Right lobe of liver (tissue), 6 donors: ENCODE measurements around the gene F13B. TPM values are rescaled to one million over a fixed set of nuclear protein-coding genes. Genes with fewer than 3 reads are reported as not detected.

Source experiments
- ATAC-seq, 4 donors: fragments of 200-7000 bp; cut with Tn5 transposase; one replicate each; pipeline ENCODE4 v1.9.1; 2020; ENCODE audit warnings: mild to moderate bottlenecking in 4 of 4, moderate library complexity in 4 of 4
- DNase-seq, 3 donors: peaks; one replicate each; pipeline ENCODE4 v3.0.0-alpha.2; 2020
- H3K27ac ChIP-seq, 3 donors: fragments of 200-600 bp; one replicate each; pipeline ENCODE4 v1.8.0; 2022
- H3K27me3 ChIP-seq, 2 donors: fragments of 200-600 bp; one replicate each; pipeline ENCODE4 v1.8.0; 2022
- H3K36me3 ChIP-seq, 4 donors: fragments of 200-600 bp; sonication (generic) in 1 of 4; one replicate each; pipeline versions ENCODE4 v1.5.1 to v1.8.0; 2017 to 2022; ENCODE audit warnings: control low read depth in 1 of 4
- H3K4me1 ChIP-seq, 4 donors: fragments of 200-600 bp; sonication (generic) in 1 of 4; one replicate each; pipeline versions ENCODE4 v1.5.1 to v1.8.0; 2017 to 2022; ENCODE audit warnings: control low read depth in 1 of 4
- H3K4me3 ChIP-seq, 3 donors: fragments of 200-600 bp; one replicate each; pipeline ENCODE4 v1.8.0; 2022
- H3K9me3 ChIP-seq, 4 donors: fragments of 200-600 bp; sonication (generic) in 1 of 4; one replicate each; pipeline versions ENCODE4 v1.5.1 to v1.8.0; 2017 to 2022; ENCODE audit warnings: control low read depth in 1 of 4
- POLR2A ChIP-seq: fragments of 450-650 bp; IDR thresholded peaks from one replicate; pipeline ENCODE4 v1.6.1; 2017; ENCODE audit warnings: antibody characterized with exemption, mild to moderate bottlenecking
- WGBS: methylation state at CpG from one replicate; pipeline ENCODE4 v1.1.6; 2018; ENCODE audit warnings: low coverage, low lambda C conversion rate; ENCODE audit not compliant: insufficient coverage; ENCODE audit errors: missing lambda C conversion rate; 5-methylcytosine and 5-hydroxymethylcytosine counted together
- intact Hi-C, 2 donors: fragments of 100-400 bp; cut with DNase I; formaldehyde crosslinking; loops; one replicate each; pipeline versions ENCODE4 v1.11.2 to v1.14.1; 2022
- total RNA-seq, 6 experiments: library from RNA; depleted of rRNA in 2 of 6; stranded (reverse); fragments of >200 nt in 2 of 6; fragmentation: NEBNext Ultra II Directional in 3 of 6; extraction: Animal tissue kit (Norgen Biotek cat#: 25700) in 3 of 6; gene quantifications; one replicate each; pipeline versions ENCODE4 v1.1.0 to v1.2.4, GENCODE V29; 2016 to 2023
- TF ChIP-seq, protein P1 (sequence below), 4 donors: fragments of 200-600 bp in 3 of 4; fragments of 450-650 bp in 1 of 4; IDR thresholded peaks; one replicate each; pipeline versions ENCODE4 v1.5.1 to v1.8.0; 2016 to 2022; ENCODE audit warnings: antibody characterized with exemption in 4 of 4, mild to moderate bottlenecking in 2 of 4
- donor health status: DM: no; HTN: yes; CAD: no.
- donor health status: DM: no; HTN: no; CAD: no.
- donor health status: DM: no; HTN: no; CAD: no.
- donor health status: DM: no; HTN: yes; CAD: no.
- donor health status: DM: no; HTN: yes; CAD: no.

F13B gene
- total RNA-seq, 6 experiments from 2014 or later: 20.2 to 143 (median 45.3) TPM

DNA sequence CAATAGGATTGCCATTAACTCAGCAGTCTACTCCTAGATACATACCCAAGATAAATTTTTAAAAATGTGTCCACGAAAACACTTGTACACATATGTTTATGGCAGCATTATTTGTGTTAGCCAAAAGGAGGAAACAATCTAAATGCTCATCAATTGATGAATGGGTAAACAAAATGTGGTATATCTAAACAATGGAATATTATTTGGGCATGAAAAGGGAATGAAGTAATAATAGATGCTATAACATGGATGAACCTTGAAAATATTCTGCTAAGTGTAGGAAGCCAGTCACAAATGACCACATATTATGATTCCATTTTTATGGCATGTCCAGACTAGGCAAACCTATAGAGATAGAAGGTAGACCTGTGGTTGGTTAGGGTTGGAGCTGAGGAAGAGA lies 55.4 kb downstream of the F13B start:
- 92% methylated on average over 1 of the region's 1 CpG for WGBS
- DNase-seq (no peak), ATAC-seq (no peak)
- no peaks in the 10 kb centered on the region for H3K27me3 ChIP-seq
- H3K4me1 ChIP-seq: no peaks in the 10 kb centered on the region
- no peaks in the 10 kb centered on the region for H3K9me3 ChIP-seq
- H3K4me3 ChIP-seq: no peak overlapping the region
- no peak for TF ChIP-seq POLR2A
- TF ChIP-seq, protein P1, sequence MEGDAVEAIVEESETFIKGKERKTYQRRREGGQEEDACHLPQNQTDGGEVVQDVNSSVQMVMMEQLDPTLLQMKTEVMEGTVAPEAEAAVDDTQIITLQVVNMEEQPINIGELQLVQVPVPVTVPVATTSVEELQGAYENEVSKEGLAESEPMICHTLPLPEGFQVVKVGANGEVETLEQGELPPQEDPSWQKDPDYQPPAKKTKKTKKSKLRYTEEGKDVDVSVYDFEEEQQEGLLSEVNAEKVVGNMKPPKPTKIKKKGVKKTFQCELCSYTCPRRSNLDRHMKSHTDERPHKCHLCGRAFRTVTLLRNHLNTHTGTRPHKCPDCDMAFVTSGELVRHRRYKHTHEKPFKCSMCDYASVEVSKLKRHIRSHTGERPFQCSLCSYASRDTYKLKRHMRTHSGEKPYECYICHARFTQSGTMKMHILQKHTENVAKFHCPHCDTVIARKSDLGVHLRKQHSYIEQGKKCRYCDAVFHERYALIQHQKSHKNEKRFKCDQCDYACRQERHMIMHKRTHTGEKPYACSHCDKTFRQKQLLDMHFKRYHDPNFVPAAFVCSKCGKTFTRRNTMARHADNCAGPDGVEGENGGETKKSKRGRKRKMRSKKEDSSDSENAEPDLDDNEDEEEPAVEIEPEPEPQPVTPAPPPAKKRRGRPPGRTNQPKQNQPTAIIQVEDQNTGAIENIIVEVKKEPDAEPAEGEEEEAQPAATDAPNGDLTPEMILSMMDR (IDR thresholded peaks at IDR 0.05): no peak
- no peak overlapping the region for H3K27ac ChIP-seq
- intact Hi-C loops: no loop called here
- peaks cover 0 to 11% (median 0%) of the 10 kb centered on the region in 4 donors for H3K36me3 ChIP-seq

DNA sequence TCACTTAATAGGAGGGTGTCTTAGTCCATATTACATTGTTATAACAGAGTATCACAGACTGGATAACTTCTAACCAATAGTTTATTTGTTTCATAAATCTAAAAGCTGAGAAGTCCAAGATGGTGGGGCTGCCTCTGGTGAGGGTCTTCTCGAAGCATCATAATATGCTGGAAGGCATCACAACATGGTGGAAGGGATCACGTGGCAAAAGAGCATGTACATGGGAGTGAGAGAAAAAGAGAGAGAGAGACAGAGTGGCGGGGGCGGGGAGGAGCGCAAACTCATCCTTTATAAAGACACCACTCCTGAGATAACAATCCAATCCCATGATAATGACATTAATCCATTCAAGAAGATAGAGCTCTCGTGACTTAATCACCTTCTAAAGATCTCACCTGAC lies 58.2 kb downstream of the F13B start:
- H3K4me1 ChIP-seq: no peaks in the 10 kb centered on the region
- H3K9me3 ChIP-seq: no peaks in the 10 kb centered on the region
- WGBS: 93% methylated on average over 6 of the region's 6 CpGs
- DNase-seq (no peak), ATAC-seq (no peak)
- H3K27me3 ChIP-seq: no peaks in the 10 kb centered on the region
- H3K4me3 ChIP-seq: no peak overlapping the region
- peaks cover 0 to 25% (median 0%) of the 10 kb centered on the region in 4 donors for H3K36me3 ChIP-seq
- no peak overlapping the region for H3K27ac ChIP-seq
- intact Hi-C loops: no loop called here
- TF ChIP-seq, protein P1 (IDR thresholded peaks at IDR 0.05): no peak
- TF ChIP-seq POLR2A: no peak

DNA sequence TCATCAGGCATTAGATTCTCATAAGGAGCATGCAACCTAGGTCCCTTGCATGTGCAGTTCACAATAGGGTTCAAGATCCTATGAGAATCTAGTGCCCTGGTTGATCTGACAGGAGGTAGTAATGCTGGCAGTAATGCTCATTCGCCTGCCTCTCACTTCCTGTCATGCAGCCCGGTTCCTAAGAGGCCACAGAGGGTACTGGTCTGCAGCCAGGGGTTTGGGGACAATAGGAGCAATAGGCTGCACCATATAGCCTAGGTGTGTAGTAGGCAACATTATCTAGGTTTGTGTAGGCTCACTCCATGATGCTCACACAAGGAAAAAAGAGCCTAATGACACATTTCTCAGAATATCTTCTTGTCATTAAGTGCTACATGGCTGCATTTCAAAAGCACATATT lies 63.9 kb downstream of the F13B start:
- Histone ChIP-seq H3K27me3 (no peaks in the 10 kb centered on the region), H3K9me3 (no peaks in the 10 kb centered on the region), H3K4me1 (no peaks in the 10 kb centered on the region), H3K27ac (no peak overlapping the region), H3K36me3 (peaks cover 0 to 20% (median 0%) of the 10 kb centered on the region in 4 donors), H3K4me3 (no peak overlapping the region)
- ATAC-seq (no peak), DNase-seq (no peak)
- no peak for TF ChIP-seq POLR2A
- TF ChIP-seq, protein P1 (IDR thresholded peaks at IDR 0.05): no peak
- intact Hi-C loops: no loop called here
- WGBS: 80% methylated on average over 1 of the region's 2 CpGs

DNA sequence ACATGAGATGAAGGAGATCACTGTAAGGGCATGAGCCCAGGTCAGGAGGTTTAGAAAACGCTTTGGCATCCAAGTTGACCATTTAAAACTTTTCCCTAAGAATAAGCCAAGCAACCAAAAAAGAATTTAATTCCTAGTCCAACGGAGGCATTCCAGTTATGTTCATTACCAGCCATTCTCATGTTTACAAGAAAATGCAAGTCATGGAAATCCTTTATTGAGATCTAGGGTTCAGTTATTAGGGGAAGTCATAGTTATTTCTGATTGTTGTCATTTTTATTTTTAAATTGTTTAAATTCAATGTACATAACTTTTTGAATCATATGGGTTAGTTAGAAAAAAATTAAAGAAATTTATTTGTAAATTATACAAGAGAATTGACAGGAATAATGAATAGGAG lies 65.2 kb downstream of the F13B start:
- H3K27ac ChIP-seq: no peak overlapping the region
- no peaks in the 10 kb centered on the region for H3K4me1 ChIP-seq
- TF ChIP-seq, protein P1 (IDR thresholded peaks at IDR 0.05): no peak
- no peak for TF ChIP-seq POLR2A
- intact Hi-C loops: no loop called here
- no peak for ATAC-seq
- peaks cover 0 to 20% (median 0%) of the 10 kb centered on the region in 4 donors for H3K36me3 ChIP-seq
- H3K4me3 ChIP-seq: no peak overlapping the region
- WGBS: 93% methylated on average over 2 of the region's 2 CpGs
- DNase-seq: no peak
- H3K9me3 ChIP-seq: no peaks in the 10 kb centered on the region
- no peaks in the 10 kb centered on the region for H3K27me3 ChIP-seq

DNA sequence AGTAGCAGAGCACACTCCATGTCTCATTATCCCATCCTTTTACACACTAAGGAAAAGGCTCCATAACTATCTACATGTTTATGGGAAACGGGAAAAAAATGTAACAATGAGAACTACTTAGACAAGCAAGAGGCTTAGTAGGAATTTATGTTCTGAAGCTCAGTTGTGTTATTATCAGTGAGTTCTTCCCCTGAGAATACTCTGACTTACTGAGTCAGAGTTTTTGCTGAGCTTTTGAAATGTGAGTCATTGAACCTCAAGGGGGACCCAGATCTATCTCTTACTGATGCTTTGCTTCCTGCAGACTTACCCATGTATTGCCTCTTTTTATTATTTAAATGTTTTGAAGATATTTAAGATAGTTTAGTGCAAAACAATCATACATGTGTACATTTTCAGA lies 69.6 kb downstream of the F13B start:
- no peak for DNase-seq

More for the DNA sequence above, 69.6 kb downstream of the F13B start:
- H3K27ac ChIP-seq: no peak overlapping the region
- H3K4me3 ChIP-seq: no peak overlapping the region
- peaks cover 0 to 14% (median 0%) of the 10 kb centered on the region in 4 donors for H3K36me3 ChIP-seq
- H3K27me3 ChIP-seq: no peaks in the 10 kb centered on the region
- H3K4me1 ChIP-seq: peaks cover 0 to 3% (median 0%) of the 10 kb centered on the region in 4 donors
- WGBS: 86% methylated on average over 1 of the region's 1 CpG
- no peaks in the 10 kb centered on the region for H3K9me3 ChIP-seq
- intact Hi-C loops: no loop called here
- TF ChIP-seq, protein P1 (IDR thresholded peaks at IDR 0.05): no peak
- no peak for TF ChIP-seq POLR2A
- no peak for ATAC-seq
